AG10803 (cell line): Measurements from ENCODE around the gene MYO3B.

Experiments
- DNase-seq: peaks from one replicate; pipeline ENCODE4 v3.0.0; 2010; ENCODE audit warnings: low read depth
- H3K4me3 ChIP-seq: 2 replicates; pipeline ENCODE4 v1.5.1; 2011; ENCODE audit warnings: mild to moderate bottlenecking, low read length, control low read depth
- TF ChIP-seq, protein P1 (sequence below): conservative IDR thresholded peaks from 2 replicates; pipeline ENCODE4 v1.5.1; 2011; ENCODE audit warnings: mild to moderate bottlenecking, low read length, control low read depth, inconsistent platforms

Gene MYO3B

DNA sequence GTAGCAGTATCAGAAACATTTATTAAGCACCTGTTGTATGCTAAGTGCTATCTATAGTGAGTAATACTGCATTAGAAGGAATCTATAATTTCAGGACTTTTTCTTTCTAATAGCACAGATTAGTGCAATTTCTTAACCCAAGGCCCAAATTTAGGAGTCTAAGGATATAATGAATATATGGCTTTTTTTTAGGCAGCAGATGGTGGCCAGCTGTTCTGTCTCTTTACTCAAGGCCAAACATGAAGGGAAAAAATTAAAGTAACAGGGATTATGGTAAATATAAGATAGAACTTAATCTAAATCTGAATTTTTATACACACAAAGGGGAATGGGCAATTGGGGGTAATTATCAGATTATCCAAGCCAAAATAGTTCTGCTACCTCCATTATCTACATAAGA lies 306.6 kb downstream of the MYO3B start:
- no peak overlapping the region for H3K4me3 ChIP-seq
- TF ChIP-seq, protein P1, sequence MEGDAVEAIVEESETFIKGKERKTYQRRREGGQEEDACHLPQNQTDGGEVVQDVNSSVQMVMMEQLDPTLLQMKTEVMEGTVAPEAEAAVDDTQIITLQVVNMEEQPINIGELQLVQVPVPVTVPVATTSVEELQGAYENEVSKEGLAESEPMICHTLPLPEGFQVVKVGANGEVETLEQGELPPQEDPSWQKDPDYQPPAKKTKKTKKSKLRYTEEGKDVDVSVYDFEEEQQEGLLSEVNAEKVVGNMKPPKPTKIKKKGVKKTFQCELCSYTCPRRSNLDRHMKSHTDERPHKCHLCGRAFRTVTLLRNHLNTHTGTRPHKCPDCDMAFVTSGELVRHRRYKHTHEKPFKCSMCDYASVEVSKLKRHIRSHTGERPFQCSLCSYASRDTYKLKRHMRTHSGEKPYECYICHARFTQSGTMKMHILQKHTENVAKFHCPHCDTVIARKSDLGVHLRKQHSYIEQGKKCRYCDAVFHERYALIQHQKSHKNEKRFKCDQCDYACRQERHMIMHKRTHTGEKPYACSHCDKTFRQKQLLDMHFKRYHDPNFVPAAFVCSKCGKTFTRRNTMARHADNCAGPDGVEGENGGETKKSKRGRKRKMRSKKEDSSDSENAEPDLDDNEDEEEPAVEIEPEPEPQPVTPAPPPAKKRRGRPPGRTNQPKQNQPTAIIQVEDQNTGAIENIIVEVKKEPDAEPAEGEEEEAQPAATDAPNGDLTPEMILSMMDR: no peak
- DNase-seq: no peak

DNA sequence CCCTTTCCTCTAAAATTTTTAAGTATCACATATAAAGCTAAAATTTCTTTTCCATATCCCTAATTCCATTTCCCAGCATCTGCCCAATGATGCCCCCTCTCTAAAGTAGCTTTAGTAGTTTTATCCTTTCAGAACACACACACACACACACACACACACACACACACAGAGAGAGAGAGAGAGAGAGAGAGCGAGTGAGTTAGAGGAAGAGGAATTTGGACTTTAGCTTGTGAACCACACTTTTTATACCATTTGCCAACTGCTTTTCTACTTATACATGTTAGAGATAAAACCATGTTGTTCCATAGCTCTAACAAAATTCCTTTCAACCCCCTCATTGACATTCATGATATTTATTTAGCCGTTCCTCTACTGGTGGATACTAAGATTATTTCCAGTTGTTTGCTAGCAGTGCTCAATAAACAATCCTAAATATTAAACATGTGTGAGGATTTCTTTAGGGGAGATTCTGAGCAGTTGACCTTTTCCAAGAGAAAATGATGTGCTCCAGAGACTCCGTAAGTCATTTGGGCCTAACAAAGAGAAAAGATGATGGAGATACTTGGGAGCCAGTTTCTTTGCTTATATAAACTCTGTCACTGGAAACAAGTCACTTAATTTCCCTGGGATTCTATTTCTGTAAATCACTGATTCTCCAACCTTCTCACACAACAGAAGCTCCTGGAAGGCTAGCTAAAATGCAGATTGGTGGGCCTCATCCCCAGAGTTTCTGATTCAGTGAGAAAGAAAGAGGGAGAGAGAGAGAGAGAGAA lies 307.5 kb downstream of the MYO3B start:
- TF ChIP-seq, protein P1: no peak
- no peak for DNase-seq
- no peak overlapping the region for H3K4me3 ChIP-seq

DNA sequence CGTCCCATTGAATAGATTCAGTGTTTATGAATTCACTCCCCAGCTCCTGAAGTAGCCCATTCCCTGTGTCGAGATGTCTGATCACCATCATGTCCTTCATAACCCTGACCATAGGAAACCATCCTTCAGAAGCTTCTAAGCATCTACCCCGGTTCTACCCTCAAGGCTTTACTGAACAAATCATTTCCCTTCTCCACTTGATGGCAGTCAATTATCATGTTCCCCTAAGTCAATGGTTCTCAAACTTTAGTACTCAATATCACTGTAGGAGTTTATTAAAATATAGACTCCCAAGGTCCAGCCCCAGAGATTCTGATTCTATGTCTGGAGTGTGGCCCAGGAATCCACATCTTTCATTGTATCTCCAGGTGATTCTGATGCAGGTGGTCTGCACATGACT lies 308.8 kb downstream of the MYO3B start:
- DNase-seq: no peak
- H3K4me3 ChIP-seq: no peak overlapping the region
- TF ChIP-seq, protein P1: no peak

DNA sequence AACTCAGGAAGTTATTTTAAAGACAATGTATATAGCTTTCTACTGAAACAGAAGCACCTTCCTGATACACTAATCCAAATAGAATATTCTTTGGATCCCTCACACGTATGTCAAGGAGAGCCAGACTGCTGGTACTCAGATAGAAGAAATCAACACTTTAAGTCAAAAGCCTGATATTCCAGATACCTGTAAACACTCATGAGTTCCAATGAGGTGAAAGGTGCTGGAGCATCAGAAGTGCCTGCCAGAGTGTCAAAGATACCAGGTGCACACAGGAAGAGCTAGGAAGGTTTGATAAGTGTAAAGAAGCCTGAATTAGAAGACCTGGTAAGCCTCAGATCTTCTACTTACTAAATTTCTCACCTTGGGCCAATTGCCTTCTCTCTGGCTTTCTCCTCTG lies 310.9 kb downstream of the MYO3B start:
- TF ChIP-seq, protein P1: no peak
- DNase-seq: no peak
- no peak overlapping the region for H3K4me3 ChIP-seq

DNA sequence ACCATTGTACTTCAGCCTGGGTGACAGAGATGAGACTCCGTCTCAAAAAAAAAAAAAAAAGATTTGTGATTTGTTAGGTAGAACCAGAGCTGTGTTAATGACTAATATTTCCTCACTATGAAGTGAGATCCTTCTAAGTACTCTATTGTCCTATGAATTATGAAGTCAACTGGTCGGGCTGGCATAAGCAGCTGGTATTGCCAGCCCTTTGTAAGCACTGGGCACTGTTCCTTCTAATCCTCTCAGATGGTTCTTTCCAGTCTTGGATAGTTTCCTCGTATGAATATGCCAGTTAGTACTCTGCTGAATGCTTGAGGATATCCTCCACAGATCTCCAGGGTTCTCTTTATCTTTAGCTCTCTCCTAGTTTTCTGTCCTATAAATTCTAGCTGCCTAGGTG lies 314.1 kb downstream of the MYO3B start:
- DNase-seq: no peak
- H3K4me3 ChIP-seq: no peak overlapping the region
- TF ChIP-seq, protein P1: no peak

DNA sequence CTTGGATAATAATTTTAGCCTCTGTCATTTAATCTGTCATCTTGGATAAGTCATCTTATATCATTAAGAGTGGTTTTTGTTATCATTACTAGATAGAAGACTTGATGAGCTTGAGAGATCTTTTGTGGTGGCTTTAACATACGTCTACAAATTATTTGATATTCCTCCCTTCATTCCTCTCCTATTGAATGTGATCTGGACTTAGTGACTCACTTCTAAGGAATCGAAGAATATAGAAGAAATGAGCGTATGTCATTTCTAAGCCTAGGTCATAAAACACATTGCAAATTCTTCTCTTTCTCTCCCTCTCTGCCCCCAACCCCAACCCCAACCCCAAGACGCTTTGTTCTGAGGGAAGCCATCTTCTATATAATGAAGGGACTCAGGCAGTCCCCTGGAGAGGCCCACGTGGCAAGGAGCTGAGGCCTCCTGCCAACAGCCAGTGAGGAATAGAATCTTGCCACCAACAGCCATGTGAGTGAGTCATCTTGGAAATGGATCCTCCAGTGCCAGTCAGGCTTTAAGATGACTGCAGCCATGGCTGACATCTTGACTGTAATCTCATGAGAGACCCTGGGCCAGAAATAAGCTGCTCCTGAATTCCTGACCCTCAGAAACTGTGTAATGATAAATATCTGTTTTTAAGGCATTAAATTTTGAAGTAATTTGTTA lies 315.6 kb downstream of the MYO3B start:
- TF ChIP-seq, protein P1: no peak
- DNase-seq: no peak
- no peak overlapping the region for H3K4me3 ChIP-seq

DNA sequence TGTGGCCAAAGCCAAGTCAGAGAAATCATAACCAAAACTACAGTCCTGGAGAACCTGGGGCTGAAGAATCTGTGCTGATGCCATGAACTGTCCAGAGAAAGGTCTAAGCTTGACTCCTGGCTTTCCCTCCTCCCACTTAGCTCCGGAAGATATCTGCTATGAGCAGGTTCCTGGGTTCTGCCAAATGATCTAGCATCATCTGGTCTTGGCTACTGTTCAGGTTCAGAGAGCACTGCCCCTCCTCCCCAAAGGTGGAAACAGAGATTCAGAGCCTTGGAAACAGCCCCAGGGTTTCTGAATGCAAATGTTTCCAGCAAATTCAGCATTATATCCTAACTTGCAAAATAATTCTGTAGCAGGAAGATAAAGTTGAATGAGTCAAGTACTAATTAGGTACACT lies 317.9 kb downstream of the MYO3B start:
- H3K4me3 ChIP-seq: no peak overlapping the region
- TF ChIP-seq, protein P1: no peak

More for the DNA sequence above, 317.9 kb downstream of the MYO3B start:
- DNase-seq: no peak
